Measurements from ENCODE around the gene SLC22A14.

- TF ChIP-seq CTCF (IDR thresholded peaks at IDR 0.05 in 2 of 3, conservative IDR thresholded peaks at IDR 0.05 in 1 of 3; ENCODE audit: control insufficient read depth in 2 of 3, extremely low read depth in 1 of 3, insufficient read depth in 1 of 3, low read depth in 3 of 3, low read length in 3 of 3) (no peak), ETV6 (conservative IDR thresholded peaks at IDR 0.05 in 1 of 2, IDR thresholded peaks at IDR 0.05 in 1 of 2; ENCODE audit: borderline replicate concordance in 1 of 2, low read depth in 1 of 2) (no peak), ZBED1 (IDR thresholded peaks at IDR 0.05; ENCODE audit: borderline replicate concordance) (no peak)
These were observed 16.3 kb upstream of the SLC22A14 start, which contains the start of gene SLC22A13 for GRCh38 chr3:38265604-38266307.
